Stimulated activated CD4-positive, alpha-beta T cell treated with anti-CD3 and anti-CD28 coated beads, Interleukin-2, amount 100 ng/mL, for 4 hours (primary cell): ENCODE data around the gene CYB5B.

Source experiments
- DNase-seq: peaks from one replicate; pipeline ENCODE4 v3.0.0-alpha.2; 2020; ENCODE audit warnings: low read depth

The CYB5B gene

DNA sequence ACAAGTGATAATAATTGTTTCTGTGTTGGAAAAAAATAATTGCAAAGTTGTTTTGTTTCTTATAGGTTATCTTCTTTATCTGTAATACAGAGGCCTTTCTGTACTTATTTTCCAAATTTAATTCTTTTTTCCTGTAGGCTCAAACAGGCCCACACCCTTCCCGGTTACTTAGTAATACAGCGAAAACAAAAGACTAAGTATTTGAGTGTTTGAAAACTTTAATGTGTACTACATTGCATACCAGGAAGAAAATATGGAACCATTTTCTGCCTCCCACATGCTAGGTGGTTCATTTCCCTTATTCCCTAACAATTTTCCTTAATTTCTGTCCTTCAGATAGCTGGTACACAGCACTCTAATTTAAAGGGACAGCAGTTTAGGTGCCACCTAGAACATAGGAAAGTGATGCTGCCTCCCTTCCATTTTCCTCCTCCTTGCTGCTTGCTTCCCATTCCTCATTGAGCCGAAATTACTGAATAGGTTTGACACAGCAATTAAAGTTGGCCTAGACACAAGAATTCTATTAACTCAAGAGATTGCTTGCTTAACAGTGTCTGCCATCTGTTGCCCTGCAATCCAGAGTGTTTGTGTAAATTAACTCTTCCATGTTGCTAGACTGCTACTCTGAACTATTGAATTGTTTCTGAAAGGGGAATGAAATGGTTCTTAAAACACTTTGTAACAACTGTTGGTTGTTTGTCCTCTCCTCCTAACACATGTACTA is 24.2 kb downstream of the CYB5B start:
- no peak for DNase-seq

DNA sequence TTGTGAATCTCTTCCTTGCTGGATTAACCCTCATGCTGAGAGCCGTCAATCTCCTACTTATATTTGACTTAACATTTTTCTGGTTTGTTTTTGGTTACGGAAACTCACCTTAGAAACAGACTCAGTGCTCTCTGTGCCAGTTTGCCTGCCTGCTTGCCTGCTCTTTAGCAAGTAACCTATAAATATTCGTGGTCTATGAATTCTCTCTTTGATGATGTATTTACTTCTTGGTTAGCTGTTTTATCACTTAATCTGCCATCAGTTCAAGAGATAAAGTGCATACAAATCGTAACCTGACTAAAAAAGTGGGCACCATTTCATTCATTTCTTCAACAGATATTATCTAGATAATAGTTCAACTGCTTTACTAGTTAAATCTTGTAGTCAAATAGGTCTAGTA is 26.7 kb downstream of the CYB5B start:
- no peak for DNase-seq

DNA sequence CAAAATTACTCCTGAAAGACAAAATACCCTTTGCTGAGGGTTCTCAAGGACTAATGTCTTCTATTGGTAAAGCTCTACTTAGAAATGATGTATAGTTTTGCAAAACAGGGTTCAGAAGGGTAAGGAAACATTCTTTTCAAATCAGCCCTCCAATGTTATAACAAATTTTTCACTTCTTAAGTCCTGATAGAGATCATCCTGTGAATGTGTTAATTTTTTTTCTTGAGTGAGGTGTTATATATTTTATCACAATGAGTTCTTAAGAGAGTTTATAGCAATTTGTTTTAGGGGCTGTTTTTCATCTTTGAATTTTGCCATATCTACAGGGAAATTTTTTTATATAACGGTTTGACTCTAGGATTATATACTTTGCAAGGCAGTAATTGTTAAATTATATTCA is 29.5 kb downstream of the CYB5B start:
- no peak for DNase-seq

DNA sequence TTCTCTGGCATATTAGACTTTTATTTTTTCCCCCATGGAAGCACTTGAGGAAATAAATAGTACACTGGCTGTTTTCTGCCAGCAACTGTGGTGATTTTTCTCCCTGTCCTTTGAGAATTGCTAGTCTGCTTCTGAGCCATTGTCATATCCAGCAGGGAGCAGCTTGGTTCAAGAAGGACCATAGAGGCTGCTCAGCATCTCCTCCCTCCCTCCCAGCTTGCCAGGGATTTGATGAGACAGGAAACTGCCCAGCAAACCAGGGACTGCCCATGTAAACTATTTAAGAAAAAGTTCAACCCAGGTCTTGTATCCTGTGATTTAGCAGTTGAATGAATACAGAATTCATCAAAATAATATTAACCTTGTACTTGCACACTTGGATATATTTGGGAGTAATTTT is 39.5 kb downstream of the CYB5B start:
- no peak for DNase-seq

DNA sequence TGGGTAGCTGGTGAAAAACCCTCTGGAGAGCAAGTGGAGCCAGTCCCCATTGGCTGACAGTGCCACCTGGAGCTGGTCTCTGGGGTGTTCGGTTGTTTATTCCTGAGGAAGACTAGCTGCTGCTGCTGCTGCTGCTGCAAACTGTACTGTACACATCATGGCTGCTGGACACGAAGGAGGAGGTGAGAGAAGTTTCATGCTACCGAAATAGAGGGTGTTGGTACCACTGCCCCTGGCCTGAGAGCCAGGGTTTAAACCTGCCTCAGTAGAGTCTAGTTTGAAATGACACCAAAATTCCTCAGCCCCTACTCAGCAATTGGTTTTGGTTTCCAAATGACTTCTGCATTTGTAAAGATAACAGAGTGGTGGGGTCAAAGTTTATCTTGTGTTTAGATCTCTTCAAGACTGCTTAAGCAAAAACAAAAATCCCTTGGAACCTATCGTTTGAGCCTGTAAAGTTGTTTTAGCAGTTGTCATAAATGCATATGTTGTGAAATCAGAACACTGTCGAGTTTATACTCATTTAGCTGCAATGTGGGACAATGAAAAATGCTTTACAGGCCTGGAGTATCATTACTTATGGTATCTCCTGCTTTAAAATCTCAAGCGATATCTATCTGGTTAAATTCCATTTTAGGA is 40.8 kb downstream of the CYB5B start:
- DNase-seq, result no peak

DNA sequence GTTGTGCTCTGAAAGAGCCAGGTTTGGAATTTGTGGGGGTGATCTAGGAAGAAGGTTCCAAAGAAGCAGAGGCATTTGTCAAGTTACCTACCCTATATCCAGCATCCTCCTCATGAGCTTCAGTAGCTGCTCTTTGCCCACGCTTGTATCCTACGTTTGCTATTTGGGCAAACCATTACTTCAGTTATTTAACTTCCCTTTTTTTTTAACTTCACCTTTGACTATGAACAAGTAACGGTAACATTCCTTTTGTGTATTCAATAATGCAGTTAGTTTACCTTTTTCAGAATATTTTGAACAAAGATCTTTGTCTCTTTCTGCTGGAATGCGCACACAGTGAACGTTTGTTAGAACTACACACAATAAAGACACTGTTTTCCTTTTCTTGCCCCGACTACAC is 41.5 kb downstream of the CYB5B start:
- DNase-seq, result no peak

DNA sequence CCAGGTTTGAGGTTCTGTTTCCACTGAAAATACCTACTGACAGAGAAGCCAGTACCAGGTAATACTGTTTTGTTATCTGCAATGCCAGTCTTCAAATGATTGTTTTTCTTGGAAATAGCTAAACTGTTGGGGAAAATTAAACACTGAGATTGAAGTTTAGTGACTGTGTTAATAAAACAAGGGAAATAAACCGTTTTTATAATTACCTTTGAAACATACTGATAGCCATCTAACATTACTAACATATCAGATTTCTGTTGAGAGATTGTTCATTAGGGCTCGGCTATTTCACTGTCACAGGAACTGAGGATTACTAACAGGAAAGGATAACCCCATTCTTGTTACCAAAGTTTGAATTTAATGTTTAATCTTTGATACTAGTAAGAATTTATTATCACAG is 42.1 kb downstream of the CYB5B start:
- DNase-seq, result no peak

DNA sequence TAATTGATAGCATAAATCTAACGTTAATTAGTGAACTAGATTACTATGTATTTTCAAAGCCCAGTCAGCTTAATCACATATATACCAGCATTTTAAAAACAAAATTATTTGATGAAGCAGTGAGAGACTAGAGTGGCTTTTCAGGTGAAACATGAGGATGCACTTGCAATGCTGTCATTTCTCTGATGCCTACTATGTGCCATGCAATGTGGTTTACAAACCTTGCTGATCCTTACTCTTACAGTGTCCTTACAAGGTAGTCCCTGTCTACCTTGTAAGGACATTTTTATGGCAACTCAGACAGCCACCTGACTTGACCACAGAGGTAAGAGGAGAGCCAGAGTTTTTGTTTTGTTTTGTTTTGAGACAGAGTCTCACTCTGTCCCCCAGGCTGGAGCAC is 42.7 kb downstream of the CYB5B start:
- DNase-seq, result no peak

DNA sequence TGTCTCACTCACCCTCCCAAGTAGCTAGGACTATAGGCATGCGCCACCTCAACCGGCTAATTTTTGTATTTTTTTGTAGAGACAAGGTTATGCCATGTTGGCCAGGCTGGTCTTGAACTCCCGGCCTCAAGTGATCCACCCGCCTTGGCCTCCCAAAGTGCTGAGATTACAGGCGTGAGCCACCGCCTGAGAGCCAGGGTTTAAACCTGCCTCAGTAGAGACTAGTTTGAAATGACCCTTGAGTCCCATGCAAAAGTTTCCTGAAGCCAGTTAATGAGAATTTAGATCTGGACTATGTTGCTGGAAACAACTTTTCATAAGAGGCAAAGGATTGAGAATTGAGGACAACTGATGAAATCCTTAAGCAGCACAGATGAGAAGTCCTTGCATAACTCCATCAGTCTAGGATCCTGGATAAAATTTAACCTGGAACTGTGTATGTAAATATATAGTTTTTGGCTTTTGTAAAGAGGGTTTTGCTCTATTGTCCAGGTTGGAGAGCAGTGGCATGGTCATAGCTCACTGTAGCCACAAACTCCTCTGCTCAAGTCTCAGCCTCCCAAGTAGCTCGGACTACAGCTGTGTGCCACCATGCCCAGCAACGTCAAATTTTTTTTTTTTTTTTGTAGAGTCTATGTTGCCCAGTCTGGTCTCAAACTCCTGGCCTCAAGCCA is 43.2 kb downstream of the CYB5B start:
- DNase-seq, result no peak

DNA sequence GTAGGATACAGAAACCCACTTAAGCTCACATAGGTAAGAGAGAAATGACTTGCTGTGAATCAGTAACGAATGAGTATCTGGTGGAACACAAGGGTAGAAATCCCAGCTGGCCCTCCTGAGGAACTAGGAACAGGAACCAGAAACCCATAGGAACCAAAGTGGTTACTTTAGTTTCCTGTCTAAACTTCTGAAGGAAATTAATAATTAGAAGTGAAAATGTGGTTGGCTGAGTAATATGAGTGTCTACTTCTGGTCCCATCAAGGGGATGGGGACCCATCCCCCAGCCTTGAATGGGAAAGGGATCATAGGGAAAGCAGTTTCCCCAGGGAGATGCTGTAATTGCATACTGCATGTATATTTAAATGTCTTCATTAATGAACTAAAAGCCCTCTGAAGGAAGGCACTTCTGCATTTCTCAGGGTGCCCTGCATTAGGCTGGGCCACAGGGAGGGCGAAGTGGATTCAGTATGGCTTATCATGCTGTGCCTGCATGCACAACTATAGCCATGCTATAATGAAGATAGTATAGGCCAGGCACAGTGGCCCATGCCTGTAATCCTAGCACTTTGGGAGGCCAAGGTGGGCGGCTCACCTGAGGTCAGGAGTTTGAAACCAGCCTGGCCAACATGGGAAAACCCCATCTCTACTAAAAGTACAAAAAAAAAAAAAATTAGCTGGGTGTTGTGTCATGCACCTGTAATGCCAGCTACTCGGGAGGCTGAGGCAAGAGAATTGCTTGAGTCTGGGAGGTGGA is 45.6 kb downstream of the CYB5B start:
- DNase-seq, result no peak

DNA sequence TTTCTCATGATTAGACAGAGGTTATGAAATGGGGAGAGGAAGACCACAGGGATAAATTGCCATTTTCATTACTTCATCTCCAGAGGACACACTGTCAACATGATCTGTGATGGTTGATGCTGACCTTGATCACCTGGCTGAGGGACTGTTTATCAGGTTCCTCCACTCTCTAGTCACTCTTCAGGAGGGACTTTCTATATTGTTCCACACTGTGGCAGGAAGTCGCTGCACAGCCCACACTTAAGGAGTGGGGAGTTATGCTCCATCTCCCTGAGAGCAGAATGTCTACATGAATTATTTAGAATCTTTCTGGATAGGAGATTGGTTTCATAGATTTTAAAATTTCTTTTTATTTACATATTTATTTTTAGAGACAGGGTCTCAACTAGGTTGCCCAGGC is 46.7 kb downstream of the CYB5B start:
- no peak for DNase-seq

DNA sequence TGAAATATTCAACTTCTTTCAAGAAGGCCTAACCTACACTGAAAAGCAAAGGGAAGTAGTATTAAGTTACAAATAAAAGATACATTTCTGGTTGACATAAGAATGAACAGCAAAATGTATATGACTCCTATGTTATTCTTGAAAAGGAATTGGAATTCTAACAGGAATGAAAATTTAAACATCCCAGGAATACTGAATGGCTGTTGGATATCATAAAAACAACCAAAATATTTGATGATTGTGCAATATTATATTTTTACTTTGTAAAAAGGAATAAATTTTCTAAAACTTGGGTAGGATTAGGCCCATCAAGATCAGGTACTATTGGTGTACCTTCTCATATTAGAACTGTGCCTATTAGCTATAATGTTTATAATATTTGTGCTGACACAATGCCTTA is 50.0 kb downstream of the CYB5B start:
- DNase-seq, result no peak

DNA sequence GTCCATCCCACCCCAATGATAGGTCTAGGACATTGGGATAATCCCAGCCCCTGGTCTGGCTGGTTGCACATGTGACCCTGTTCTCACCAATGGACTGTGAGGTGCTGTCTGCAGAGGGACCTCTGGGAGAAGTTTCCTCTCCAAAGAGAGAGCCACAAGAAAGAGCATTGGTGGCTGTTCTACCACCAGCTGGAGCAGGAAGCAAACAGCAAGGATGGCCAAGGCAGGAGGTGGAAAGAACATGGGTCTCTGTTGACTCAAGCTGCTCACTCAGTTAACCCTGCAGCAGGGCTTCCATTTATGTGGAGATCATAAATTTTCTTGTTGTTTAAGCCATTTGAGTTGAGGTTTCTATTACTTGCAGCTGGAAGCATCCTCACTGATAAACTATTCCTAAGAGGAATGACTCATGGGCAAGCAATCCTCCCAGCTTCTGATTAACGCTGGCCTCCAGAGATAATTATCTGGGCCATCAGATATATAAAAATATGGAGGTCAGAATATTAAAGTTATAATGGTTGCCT is 52.6 kb downstream of the CYB5B start:
- DNase-seq, result no peak

DNA sequence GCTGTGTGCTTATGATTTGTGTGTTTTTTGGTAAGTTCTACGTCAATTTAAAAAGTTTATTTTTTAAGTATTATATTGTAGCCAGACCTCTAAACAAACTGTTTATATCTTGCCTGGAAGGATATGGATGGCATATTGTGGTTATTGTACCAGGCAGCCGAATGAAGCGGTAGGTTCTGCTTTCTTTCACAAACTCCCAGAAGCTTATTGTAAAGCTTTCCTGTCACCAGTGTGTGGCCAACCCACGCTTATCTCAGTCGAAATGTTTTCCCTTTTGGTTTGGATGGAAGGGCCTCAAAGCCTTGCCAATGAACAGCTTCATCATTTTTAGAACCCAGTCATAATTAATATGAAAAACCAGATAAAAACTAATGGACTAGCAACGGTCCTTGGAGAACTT is 53.1 kb downstream of the CYB5B start:
- DNase-seq, result no peak

DNA sequence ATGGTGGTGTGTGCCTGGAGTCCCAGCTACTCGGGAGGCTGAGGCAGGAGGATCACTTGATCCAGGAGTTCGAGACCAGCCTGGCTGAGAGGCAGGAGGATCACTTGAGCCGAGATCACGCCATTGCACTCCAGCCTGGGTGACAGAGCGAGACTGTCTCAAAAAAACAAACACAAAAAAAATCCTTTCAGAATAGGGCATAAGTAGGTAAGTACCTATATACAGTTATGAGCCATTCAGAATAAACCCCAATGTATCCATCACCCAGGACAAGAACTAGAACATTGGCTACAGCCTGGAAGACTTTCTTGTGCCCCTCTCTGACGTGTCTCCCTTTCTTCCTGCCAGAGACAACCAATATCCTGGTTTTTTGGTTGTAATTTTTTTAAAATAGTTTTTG is 54.3 kb downstream of the CYB5B start:
- DNase-seq, result no peak

DNA sequence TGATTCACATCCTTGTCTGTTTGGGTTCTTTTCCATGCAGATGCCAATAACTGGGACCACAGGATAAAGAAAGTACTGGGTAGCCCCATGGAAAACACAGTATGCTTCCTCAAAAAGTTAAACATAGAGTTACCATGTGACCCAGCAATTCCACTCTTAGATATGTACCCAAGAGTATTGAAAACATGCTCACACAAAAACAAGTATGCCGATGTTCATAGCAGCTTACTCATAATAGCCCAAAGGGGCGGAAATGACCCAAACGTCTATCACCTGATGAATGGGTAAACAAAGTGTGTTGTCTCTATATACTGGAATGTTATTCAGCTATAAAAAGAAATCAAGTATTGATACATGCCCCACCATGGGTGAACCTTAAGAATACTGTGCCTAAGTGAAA is 55.4 kb downstream of the CYB5B start:
- no peak for DNase-seq

DNA sequence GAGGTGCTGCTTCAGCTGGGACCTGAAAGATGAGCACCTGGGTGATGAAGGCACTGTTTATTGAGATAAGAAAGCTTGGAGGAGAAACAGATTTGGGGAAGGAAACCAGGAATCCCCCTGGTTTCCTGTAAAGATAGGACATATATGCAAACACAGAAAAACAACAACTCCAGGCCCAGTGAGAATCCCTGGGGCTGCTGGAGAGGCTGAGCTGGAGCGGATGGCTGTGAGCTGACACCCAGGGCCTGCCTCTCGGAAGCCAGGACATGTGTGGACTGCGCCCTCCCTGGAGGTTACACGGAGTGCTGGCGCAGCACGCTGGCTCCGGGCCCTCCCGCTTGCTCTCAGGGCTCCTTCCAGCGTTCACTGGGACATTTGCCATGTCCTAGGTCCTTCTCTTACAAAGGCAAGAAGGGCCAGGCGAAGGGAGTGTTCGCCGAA is 57.5 kb downstream of the CYB5B start:
- DNase-seq, result no peak

DNA sequence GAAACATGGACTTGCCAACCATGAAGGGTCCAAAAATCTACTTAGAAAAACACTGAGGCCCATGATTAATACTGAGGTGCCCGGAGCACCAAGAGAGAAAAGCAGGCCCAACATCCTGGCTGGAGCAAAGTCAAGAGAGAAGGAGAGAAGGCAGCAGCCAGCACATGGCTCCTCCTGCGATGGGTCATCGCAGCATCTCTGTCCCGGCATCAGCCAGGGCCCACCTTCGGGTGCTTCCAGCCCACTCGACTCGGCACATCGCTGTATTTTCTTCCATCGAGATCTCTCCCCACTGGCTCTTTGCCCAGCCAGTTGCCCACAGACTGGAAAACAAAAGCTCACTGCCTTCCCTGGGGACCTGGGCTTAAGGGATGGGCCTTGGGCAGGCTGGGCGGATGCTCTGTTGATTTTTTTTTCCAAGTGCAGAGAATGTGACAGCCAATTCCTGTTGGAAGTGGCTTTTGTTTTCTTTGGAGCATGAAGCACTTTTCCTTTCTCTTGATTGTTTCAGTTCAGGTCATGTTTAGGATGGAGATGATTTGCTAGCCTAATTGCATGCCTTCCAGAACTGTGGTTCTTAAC is 58.1 kb downstream of the CYB5B start:
- DNase-seq, result no peak

DNA sequence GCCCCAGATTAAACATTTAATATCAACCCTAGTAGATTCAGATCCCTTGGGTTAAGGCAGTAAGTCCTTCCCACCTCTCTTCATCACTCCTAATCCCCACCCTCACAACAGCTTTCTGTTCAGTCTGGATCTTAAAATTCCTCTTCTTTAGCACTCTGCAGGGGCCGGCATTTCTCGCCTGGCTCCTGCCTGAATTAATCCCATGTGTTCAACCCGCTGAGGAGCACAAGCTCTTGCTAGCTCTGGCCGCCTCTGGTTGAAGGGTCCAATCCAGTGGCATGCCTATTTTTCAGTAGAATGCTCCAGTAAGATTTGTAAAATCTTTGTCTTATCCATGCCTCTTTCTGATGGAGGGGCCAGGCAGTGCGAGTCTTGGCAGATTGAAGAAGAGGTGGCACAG is 59.2 kb downstream of the CYB5B start:
- no peak for DNase-seq

DNA sequence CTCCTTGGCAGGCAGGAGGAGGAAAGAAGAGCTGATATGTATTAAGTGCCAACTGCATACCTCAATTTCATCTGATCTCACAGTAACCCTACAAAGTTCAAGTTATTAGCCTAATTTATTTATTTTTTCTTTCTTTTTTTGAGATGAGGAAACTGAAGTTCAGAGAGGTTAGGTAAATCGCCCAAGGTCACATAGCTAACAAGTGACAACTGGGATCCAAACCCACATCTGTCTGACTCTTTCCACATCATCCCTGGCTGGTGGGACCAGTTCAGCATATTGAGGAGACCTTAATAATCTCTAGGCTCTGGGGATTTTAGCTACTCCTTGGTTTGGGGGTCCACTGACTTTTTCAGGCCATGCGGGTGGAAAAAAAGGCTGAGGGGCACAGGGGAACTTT is 60.9 kb downstream of the CYB5B start:
- DNase-seq, result no peak

DNA sequence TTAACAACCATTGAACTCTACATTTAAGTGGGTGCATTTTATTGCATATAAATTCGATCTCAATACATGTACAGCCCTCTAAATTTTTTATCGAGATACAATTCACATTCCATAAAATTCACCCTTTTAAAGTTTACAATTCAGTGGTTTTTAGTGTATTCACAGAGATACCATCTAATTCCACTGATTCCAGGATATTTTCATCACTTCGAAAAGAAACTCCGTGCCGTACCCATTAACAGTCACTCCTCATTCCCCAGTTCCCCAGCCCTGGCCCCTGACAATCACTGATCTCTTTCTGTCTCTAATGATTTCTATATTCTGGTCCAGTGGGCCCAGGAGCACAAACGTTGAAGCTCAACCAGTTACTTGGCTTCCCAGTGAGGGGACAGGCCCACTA is 61.4 kb downstream of the CYB5B start:
- DNase-seq, result no peak

DNA sequence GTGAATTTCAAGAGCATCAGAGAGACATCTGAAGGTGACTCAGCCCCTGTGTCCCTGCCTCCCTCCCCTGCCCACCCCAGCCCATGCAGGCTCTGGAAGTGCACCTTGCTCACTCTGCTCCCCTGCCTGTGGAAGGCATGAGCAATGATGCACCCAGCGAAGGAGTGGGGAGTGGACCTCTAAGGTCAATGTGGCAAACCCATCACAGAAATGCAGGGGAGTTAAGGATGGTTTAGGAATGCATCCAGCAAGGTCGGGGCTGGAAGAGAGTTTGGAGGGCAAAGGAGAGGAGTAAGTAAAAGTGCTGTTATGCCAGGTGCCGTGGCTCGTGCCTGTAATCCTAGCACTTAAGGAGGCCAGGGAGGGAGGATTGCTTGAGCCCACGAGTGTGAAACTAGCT is 61.9 kb downstream of the CYB5B start:
- DNase-seq, result no peak
